Colonic mucosa (tissue), 4 donors: ENCODE measurements around the gene TPST1. TPM values are rescaled to one million over a fixed set of nuclear protein-coding genes. Genes with fewer than 3 reads are reported as not detected.

Source experiments
- DNase-seq: peaks from one replicate; pipeline ENCODE4 v3.0.0-alpha.2; 2020
- H3K27ac ChIP-seq: fragments of 200-600 bp; one replicate; pipeline ENCODE4 v1.8.0; 2021
- H3K27me3 ChIP-seq: fragments of 200-600 bp; one replicate; pipeline ENCODE4 v1.8.0; 2021
- H3K36me3 ChIP-seq: fragments of 200-600 bp; one replicate; pipeline ENCODE4 v1.8.0; 2021
- H3K4me1 ChIP-seq: fragments of 200-600 bp; one replicate; pipeline ENCODE4 v1.8.0; 2021; ENCODE audit warnings: mild to moderate bottlenecking
- H3K4me3 ChIP-seq: fragments of 200-600 bp; one replicate; pipeline ENCODE4 v1.8.0; 2021
- H3K9ac ChIP-seq, 2 donors: one replicate each; pipeline ENCODE4 v1.7.0; 2013; ENCODE audit warnings: control low read depth in 2 of 2, low read depth in 2 of 2, low read length in 2 of 2
- H3K9me3 ChIP-seq: fragments of 200-600 bp; one replicate; pipeline ENCODE4 v1.8.0; 2021
- intact Hi-C: fragments of 100-400 bp; cut with DNase I; formaldehyde crosslinking; loops from one replicate; pipeline ENCODE4 v1.14.1; 2022
- total RNA-seq, 2 donors: library from RNA; stranded (reverse); fragmentation: NEBNext Ultra II Directional in 1 of 2; extraction: Animal tissue kit (Norgen Biotek cat#: 25700) in 1 of 2; gene quantifications; one replicate each; pipeline ENCODE4 v1.2.1, GENCODE V29; 2021
- TF ChIP-seq, protein P1 (sequence below): fragments of 200-600 bp; IDR thresholded peaks from one replicate; pipeline ENCODE4 v1.8.0; 2022; ENCODE audit warnings: antibody characterized with exemption, mild to moderate bottlenecking
- donor health status: healthy.
- donor health status: DM: no; HTN: no; CAD: no.
- donor health status: DM: no; HTN: no; CAD: no.

TPST1 gene
- total RNA-seq, 2 donors from 2014 or later, result 3.6 to 6.1 TPM

- intact Hi-C loops, result no loop called here
- no peaks in the 10 kb centered on the region for H3K9me3 ChIP-seq
- no peaks in the 10 kb centered on the region for H3K4me1 ChIP-seq
- TF ChIP-seq, protein P1, sequence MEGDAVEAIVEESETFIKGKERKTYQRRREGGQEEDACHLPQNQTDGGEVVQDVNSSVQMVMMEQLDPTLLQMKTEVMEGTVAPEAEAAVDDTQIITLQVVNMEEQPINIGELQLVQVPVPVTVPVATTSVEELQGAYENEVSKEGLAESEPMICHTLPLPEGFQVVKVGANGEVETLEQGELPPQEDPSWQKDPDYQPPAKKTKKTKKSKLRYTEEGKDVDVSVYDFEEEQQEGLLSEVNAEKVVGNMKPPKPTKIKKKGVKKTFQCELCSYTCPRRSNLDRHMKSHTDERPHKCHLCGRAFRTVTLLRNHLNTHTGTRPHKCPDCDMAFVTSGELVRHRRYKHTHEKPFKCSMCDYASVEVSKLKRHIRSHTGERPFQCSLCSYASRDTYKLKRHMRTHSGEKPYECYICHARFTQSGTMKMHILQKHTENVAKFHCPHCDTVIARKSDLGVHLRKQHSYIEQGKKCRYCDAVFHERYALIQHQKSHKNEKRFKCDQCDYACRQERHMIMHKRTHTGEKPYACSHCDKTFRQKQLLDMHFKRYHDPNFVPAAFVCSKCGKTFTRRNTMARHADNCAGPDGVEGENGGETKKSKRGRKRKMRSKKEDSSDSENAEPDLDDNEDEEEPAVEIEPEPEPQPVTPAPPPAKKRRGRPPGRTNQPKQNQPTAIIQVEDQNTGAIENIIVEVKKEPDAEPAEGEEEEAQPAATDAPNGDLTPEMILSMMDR, result no peak
- DNase-seq, result no peak
- H3K36me3 ChIP-seq, result no peaks in the 10 kb centered on the region
- no peak overlapping the region for H3K9ac ChIP-seq
- no peak overlapping the region for H3K4me3 ChIP-seq
- no peaks in the 10 kb centered on the region for H3K27me3 ChIP-seq
- H3K27ac ChIP-seq, result no peak overlapping the region
These were observed 14.7 kb upstream of the TPST1 start for GRCh38 chr7:66190504-66190857.

DNA sequence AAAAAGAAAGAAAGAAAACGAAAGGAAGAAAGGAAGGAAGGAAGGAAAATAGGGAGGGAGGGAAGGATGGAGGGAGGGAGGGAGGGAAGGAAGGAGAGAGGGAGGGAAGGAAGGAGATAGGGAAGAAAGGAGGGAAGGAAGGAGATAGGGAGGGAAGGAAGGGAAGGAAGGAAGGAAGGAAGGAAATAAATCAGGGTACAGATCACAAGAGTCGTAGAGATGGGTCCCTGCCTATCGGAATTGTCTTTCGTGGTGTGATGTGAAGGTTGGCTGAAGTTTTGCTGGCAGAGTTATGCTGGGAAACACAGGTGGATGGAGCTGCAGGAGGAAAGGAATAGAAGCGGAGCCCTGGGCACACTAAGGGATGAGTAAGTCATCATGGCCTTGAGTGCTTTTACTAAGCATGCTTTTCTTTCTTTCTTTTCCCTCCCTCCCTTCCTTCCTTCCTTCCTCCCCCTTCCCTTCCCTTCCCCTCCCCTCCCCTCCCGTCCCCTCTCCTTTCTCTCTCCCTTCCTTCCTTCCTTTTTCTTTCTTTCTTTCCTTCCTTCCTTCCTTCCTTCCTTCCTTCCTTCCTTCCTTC, 11.9 kb upstream of the TPST1 start:
- no peaks in the 10 kb centered on the region for H3K4me1 ChIP-seq

GRCh38 chr7:66198469-66198868, 6.7 kb upstream of the TPST1 start:
- no peaks in the 10 kb centered on the region for H3K9me3 ChIP-seq
- intact Hi-C loops, result no loop called here
- TF ChIP-seq, protein P1, result no peak
- H3K36me3 ChIP-seq, result no peaks in the 10 kb centered on the region
- DNase-seq, result no peak
- no peaks in the 10 kb centered on the region for H3K4me1 ChIP-seq
- no peak overlapping the region for H3K27ac ChIP-seq
- no peak overlapping the region for H3K9ac ChIP-seq
- H3K27me3 ChIP-seq, result no peaks in the 10 kb centered on the region
- no peak overlapping the region for H3K4me3 ChIP-seq

More for the DNA sequence above, 11.9 kb upstream of the TPST1 start:
- no peak overlapping the region for H3K9ac ChIP-seq
- no peak for DNase-seq
- no peaks in the 10 kb centered on the region for H3K27me3 ChIP-seq
- intact Hi-C loops, result no loop called here
- no peaks in the 10 kb centered on the region for H3K9me3 ChIP-seq
- TF ChIP-seq, protein P1, result no peak
- no peaks in the 10 kb centered on the region for H3K36me3 ChIP-seq
- no peak overlapping the region for H3K4me3 ChIP-seq
- H3K27ac ChIP-seq, result no peak overlapping the region

- Histone ChIP-seq H3K4me1 (no peaks in the 10 kb centered on the region), H3K36me3 (no peaks in the 10 kb centered on the region), H3K9me3 (no peaks in the 10 kb centered on the region), H3K27ac (no peak overlapping the region), H3K9ac (no peak overlapping the region), H3K4me3 (no peak overlapping the region), H3K27me3 (no peaks in the 10 kb centered on the region)
- no peak for DNase-seq
- TF ChIP-seq, protein P1, result no peak
- intact Hi-C loops, result no loop called here
These were observed 6.2 kb upstream of the TPST1 start for GRCh38 chr7:66198956-66199355.

- Histone ChIP-seq H3K9ac (no peak overlapping the region), H3K27me3 (no peaks in the 10 kb centered on the region), H3K4me1 (no peaks in the 10 kb centered on the region), H3K9me3 (no peaks in the 10 kb centered on the region), H3K36me3 (no peaks in the 10 kb centered on the region), H3K4me3 (no peak overlapping the region), H3K27ac (no peak overlapping the region)
- intact Hi-C loops, result no loop called here
- DNase-seq, result no peak
- TF ChIP-seq, protein P1, result no peak
These were observed 2.7 kb upstream of the TPST1 start for GRCh38 chr7:66202441-66202840.
